K562 (cell line): Measurements from ENCODE around the gene NACC1. TPM values are rescaled to one million over a fixed set of nuclear protein-coding genes. Genes with fewer than 3 reads are reported as not detected.

Experiments
- CAMTA2 ChIP-seq: fragments of 250-450 bp; sonication (Bioruptor Pico); conservative IDR thresholded peaks from 2 replicates; pipeline ENCODE4 v1.5.1; 2022
- CHD2 ChIP-seq: IDR thresholded peaks from 2 replicates; pipeline ENCODE4 v1.6.1; 2011; ENCODE audit warnings: low read depth, low read length
- FOXA3 ChIP-seq, 2 experiments: fragments of 450-650 bp in 1 of 2; sonication (generic) in 1 of 2; formaldehyde crosslinking; IDR thresholded peaks in 1 of 2; conservative IDR thresholded peaks in 1 of 2; 2 replicates each; pipeline versions ENCODE4 v1.4.0 to v1.8.0; 2020 to 2022; ENCODE audit warnings: mild to moderate bottlenecking in 2 of 2, missing genetic modification reagents in 1 of 2
- FOXM1 ChIP-seq, 2 experiments: fragments of 450-650 bp in 1 of 2; sonication (generic) in 1 of 2; formaldehyde crosslinking in 1 of 2; IDR thresholded peaks; 2 replicates each; pipeline versions ENCODE4 v1.6.1 to v1.9.0; 2017 to 2022; ENCODE audit warnings: low read depth in 2 of 2, mild to moderate bottlenecking in 2 of 2, missing genetic modification reagents in 1 of 2, moderate library complexity in 1 of 2
- HMGN3 ChIP-seq: IDR thresholded peaks from 2 replicates; pipeline ENCODE4 v1.6.1; 2011; ENCODE audit warnings: borderline replicate concordance, low read depth, mild to moderate bottlenecking, mixed read lengths, low read length; ENCODE audit not compliant: insufficient read length; ENCODE audit errors: extremely low read depth
- MGA ChIP-seq: fragments of 450-650 bp; IDR thresholded peaks from 2 replicates; pipeline ENCODE4 v1.6.1; 2016; ENCODE audit warnings: mild to moderate bottlenecking, moderate library complexity
- PHF8 ChIP-seq: fragments of 200-600 bp; sonication (generic); IDR thresholded peaks from 2 replicates; pipeline ENCODE4 v1.6.1; 2012; ENCODE audit warnings: mixed run types, mild to moderate bottlenecking, inconsistent platforms, low read length, moderate library complexity, borderline replicate concordance
- TAL1 ChIP-seq: fragments of 450-650 bp; IDR thresholded peaks from 2 replicates; pipeline ENCODE4 v1.6.1; 2016; ENCODE audit warnings: mild to moderate bottlenecking
- TFE3 ChIP-seq: fragments of 450-650 bp; formaldehyde crosslinking; IDR thresholded peaks from 2 replicates; pipeline ENCODE4 v1.4.0; 2020; ENCODE audit warnings: mild to moderate bottlenecking, mixed read lengths
- polyA plus RNA-seq, 8 experiments: library from polyadenylated mRNA; depleted of rRNA in 4 of 8; stranded (reverse) in 5 of 8; unstranded in 3 of 8; fragments of >200 nt; fragmentation: Nextera tagmentation in 2 of 8; fragmentation: Illumina TruSeq in 1 of 8; extraction: Ambion mirVana in 2 of 8; extraction: Trizol in 1 of 8; gene quantifications; 2 replicates each; pipeline versions ENCODE4 v1.2.1 to v1.2.3, GENCODE V29; 2011 to 2014; ENCODE audit warnings: inconsistent platforms in 1 of 8, missing spikeins in 1 of 8
- total RNA-seq, 7 experiments: library from RNA; depleted of rRNA in 6 of 7; stranded (reverse); fragments of >200 nt in 6 of 7; fragmentation: Illumina TruSeq in 2 of 7; extraction: Trizol in 2 of 7; gene quantifications; 2 replicates each; pipeline versions ENCODE4 v1.2.1 to v1.2.3, GENCODE V29; 2011 to 2021; ENCODE audit warnings: low replicate concordance in 1 of 7

Gene NACC1
- total and polyA plus RNA-seq, 9 of the 15 experiments (the other 6 are each of a cell fraction or from before 2014, with no cell fraction given), result 0.04 to 96.6 (median 25.8) TPM

DNA sequence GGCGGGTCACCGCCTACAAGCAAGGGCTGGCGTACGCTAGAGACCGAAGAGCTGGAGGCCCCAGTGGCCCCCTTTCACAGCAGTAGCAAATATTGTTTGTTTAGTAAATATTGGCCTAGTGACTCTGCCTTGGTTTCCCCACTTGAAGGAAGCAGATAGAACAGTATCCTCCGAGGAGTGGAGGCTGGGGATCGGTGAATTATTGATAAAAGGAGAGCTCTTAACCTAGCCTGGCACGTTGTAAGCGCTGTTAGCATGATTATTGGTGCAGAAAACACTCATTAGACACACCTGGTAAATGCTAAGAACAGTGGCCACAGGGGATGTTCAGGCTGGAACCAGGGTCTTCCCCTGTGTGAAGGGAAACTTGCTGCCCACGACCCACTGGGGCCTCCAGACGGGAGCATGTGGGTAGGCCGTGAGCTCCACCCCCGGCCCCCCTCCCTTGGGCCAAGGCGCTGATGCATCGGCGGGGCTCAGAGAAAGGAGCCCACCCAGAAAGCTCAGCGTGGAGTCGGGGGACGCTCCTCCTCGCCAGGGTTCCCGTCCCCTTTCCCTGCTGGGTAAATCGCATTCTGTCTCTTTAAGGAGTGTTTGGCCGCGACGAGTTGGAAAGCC lies 34.4 kb downstream of the NACC1 start (continued):
- TF ChIP-seq MGA (0 out of 2 replicates have a peak, but pooled peaks have one; percentile 2), FOXA3 (CRISPR knock-in tag; conservative IDR thresholded peaks at IDR 0.05 in 1 of 2, IDR thresholded peaks at IDR 0.05 in 1 of 2) (peak in 1 of 2 experiments; percentile 37; a peak in 1 of 4 replicates), CAMTA2 (CRISPR knock-in tag) (peak; percentile 69; the same call in 1 of the 2 replicates), TFE3 (no peak), CHD2 (no peak), HMGN3 (peak; percentile 32), TAL1 (no peak), FOXM1 (IDR thresholded peaks at IDR 0.05; ENCODE audit: low read depth) (peak; percentile 63; the same call in 1 of the 2 replicates), FOXM1 (CRISPR knock-in tag; IDR thresholded peaks at IDR 0.05; ENCODE audit: low read depth) (0 out of 2 replicates have a peak, but pooled peaks have one; percentile 7), PHF8 (peak; percentile 35; the same call in 1 of the 2 replicates)
